ENCODE results near the gene TMPRSS4.

TMPRSS4 gene

DNA sequence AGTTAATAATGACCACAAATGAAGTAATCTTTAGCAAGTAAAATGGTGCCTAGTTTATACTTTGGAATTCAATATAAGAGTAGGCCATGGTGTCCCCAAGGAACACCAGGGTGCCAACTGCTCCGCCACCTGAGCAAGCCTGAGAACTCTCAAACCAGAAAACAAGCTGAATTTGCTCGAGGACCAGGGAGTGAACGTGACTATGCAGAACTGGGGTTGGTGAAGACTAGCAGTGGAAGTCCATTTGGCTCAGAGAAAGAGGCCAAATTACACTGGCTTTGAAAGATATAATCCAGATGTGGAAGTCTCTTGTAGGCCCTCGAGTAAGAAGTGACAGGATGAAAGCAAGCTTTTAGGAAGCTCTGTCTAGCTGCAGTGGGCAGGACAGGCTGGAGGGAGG, 18.6 kb downstream of the TMPRSS4 start:
- no peak for DNase-seq (ENCODE audit: low read depth)
- TF ChIP-seq, protein P1, sequence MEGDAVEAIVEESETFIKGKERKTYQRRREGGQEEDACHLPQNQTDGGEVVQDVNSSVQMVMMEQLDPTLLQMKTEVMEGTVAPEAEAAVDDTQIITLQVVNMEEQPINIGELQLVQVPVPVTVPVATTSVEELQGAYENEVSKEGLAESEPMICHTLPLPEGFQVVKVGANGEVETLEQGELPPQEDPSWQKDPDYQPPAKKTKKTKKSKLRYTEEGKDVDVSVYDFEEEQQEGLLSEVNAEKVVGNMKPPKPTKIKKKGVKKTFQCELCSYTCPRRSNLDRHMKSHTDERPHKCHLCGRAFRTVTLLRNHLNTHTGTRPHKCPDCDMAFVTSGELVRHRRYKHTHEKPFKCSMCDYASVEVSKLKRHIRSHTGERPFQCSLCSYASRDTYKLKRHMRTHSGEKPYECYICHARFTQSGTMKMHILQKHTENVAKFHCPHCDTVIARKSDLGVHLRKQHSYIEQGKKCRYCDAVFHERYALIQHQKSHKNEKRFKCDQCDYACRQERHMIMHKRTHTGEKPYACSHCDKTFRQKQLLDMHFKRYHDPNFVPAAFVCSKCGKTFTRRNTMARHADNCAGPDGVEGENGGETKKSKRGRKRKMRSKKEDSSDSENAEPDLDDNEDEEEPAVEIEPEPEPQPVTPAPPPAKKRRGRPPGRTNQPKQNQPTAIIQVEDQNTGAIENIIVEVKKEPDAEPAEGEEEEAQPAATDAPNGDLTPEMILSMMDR (IDR thresholded peaks at IDR 0.05; ENCODE audit: control insufficient read depth, extremely low read depth, insufficient read depth) = no peak
- H3K4me3 ChIP-seq (ENCODE audit: low read depth, low read length) = no peak overlapping the region

DNA sequence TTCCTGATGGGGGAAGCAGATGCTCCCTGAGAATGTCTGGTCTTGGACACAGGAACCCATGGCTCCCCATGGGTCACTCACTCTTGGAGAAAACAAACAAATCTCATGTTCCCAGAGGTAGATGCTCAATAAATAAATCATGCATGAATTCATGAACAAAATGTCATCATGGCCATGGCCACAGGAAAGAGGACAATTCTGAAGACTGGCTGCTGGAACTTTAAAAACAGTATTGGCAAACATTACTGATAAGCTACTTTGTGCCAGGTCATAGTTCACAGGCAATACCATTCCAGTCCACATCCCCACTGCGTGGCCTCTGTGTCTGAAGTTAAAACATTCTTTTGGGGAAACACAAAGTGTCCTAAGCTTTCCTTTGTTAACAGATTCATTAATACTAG, 19.1 kb downstream of the TMPRSS4 start:
- H3K4me3 ChIP-seq (ENCODE audit: low read depth, low read length) = no peak overlapping the region
- no peak for DNase-seq (ENCODE audit: low read depth)
- TF ChIP-seq, protein P1 (IDR thresholded peaks at IDR 0.05; ENCODE audit: control insufficient read depth, extremely low read depth, insufficient read depth) = no peak

DNA sequence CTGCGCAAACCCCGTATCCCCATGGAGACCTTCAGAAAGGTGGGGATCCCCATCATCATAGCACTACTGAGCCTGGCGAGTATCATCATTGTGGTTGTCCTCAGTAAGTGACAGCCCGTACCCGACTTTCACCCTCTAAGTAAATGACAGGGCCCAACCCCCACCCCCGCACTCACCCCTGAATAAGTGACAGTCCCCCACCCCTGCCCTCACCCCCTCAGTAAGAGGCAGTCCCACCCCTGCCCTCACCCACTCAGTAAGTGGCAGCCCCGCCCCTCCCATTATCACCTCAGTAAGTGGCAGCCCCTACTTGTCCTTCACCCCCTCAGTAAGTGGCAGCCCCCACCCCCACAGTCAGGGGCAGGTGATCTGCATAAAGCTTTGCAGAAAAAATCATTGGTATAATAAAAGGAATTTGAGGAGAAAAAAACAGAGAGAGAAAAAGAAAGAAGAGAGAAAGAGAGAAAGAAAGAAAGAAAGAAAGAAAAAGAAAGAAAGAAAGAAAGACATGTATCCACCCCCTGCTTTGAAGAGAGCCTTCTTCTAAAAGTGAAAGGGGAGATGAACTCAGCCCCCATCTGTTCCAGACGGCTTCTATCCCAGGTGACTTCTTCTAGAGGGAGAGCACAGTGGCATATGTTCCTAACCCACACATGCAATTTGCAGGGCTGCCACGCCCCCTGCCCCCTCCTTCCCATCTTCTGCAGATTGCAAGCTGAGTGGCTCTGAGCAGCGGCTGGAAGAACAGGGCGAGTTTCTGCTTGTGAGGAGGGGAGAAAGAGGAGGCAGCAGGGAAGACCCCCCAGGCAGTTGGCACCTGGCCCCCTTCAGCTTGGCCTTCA, 22.3 kb downstream of the TMPRSS4 start:
- TF ChIP-seq, protein P1 (IDR thresholded peaks at IDR 0.05; ENCODE audit: control insufficient read depth, extremely low read depth, insufficient read depth) = no peak
- H3K4me3 ChIP-seq (ENCODE audit: low read depth, low read length) = no peak overlapping the region
- DNase-seq (ENCODE audit: low read depth) = no peak

DNA sequence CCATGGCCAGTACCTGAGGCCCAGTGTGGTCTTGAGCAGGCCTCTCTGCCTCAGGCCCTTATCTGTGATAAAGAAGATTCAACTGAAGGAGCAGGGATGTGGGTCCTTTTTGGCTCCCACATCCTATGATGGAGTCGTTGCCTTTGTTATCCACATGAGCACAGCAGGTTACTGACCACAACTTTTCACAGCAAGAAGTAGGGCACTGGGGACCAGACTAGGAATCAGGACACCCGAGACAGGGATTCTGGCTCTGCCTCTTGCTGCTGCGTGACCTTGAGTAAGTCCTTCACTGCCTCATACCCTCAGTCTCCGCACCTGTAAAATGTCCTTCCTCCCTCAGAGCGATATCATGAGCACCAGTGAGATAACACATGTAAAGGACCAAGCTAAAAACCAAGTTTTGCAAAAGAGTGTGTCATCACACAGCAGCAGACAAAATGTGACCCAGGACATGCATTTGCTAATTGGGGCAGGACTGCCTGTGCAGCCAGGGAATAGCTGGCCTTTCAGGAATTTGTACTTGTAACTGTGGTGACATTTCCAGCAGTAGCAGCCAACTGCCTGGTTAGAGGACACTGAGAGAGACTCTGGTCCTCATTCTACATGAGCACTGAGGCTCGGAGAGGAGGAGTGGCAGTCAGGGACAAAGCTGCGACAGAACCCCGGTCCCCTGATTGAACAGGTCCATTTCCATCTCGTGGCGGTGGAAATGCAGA, 23.1 kb downstream of the TMPRSS4 start:
- DNase-seq (ENCODE audit: low read depth) = no peak
- H3K4me3 ChIP-seq (ENCODE audit: low read depth, low read length) = no peak overlapping the region
- TF ChIP-seq, protein P1 (IDR thresholded peaks at IDR 0.05; ENCODE audit: control insufficient read depth, extremely low read depth, insufficient read depth) = no peak

DNA sequence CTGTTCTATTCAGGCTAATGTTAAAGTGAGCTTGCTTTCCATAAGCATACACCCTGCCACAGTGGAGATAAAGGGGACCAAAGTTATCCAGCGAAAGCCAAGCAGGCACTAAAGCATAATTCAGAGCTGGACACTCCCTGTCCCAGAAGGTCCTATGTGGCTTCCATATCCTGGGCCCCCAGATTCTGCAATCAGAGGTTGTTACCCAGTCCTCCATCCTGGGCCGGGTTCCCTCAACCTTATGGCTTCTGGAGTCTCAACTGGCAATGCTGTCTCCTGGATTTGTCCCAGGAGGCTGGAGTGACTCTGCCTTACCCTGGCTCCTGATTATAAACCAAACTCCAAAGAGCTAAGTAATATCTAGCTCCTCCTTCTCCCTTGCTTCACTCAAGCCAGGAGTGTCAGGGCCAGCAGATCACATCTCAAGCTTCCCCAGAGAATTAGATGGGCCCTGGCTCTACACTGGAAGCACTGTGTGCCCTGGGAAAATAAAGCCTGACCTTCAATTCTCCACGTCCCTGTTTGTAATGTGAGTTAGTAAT, 23.9 kb downstream of the TMPRSS4 start:
- TF ChIP-seq, protein P1 (IDR thresholded peaks at IDR 0.05; ENCODE audit: control insufficient read depth, extremely low read depth, insufficient read depth) = no peak
- H3K4me3 ChIP-seq (ENCODE audit: low read depth, low read length) = no peak overlapping the region
- DNase-seq (ENCODE audit: low read depth) = no peak

DNA sequence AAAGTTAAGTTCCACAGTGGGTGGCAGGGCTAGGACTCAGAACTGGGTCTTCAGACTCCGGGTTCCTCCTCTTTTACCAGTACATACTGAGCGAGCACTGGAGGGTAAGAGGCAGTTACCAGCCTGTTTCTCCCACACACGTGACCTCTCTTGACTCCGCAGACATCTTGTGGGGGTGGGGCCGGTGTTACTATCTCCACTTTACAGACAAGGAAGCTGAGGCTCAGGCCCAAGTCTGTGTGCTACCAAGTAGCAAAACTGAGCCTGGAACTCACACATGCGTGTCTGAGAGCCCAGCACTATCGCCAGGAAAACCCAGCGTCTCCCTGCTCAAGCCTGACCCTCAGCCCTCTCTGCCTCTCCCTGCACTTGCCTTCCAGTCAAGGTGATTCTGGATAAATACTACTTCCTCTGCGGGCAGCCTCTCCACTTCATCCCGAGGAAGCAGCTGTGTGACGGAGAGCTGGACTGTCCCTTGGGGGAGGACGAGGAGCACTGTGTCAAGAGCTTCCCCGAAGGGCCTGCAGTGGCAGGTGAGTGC, 25.9 kb downstream of the TMPRSS4 start:
- TF ChIP-seq, protein P1 (IDR thresholded peaks at IDR 0.05; ENCODE audit: control insufficient read depth, extremely low read depth, insufficient read depth) = no peak
- no peak overlapping the region for H3K4me3 ChIP-seq (ENCODE audit: low read depth, low read length)
- no peak for DNase-seq (ENCODE audit: low read depth)

Data from LNCaP clone FGC (cell line).